Ovary (tissue), 9 donors: Measurements from ENCODE around the gene ADCY9. TPM values are rescaled to one million over a fixed set of nuclear protein-coding genes. Genes with fewer than 3 reads are reported as not detected.

ENCODE experiments used
- DNase-seq, 5 donors: peaks; one replicate each; pipeline ENCODE4 v3.0.0-alpha.2; 2019 to 2020
- H3K27ac ChIP-seq, 2 donors: fragments of 200-600 bp; one replicate each; pipeline versions ENCODE4 v1.5.1 to v1.8.0; 2019 to 2022
- H3K27me3 ChIP-seq: fragments of 200-600 bp; one replicate; pipeline ENCODE4 v1.8.0; 2022
- H3K36me3 ChIP-seq: fragments of 200-600 bp; sonication (generic); one replicate; pipeline ENCODE4 v1.5.1; 2019
- H3K4me1 ChIP-seq: one replicate; pipeline ENCODE4 v1.8.1; 2013; ENCODE audit warnings: mild to moderate bottlenecking, moderate library complexity; ENCODE audit not compliant: insufficient read depth
- H3K4me3 ChIP-seq: fragments of 200-600 bp; sonication (generic); one replicate; pipeline ENCODE4 v1.5.1; 2017
- H3K9me3 ChIP-seq, 2 donors: fragments of 200-600 bp in 1 of 2; sonication (generic) in 1 of 2; one replicate each; pipeline versions ENCODE4 v1.5.1 to v1.8.1; 2013 to 2019; ENCODE audit warnings: mild to moderate bottlenecking in 1 of 2, moderate library complexity in 1 of 2
- EP300 ChIP-seq: sonication (generic); formaldehyde crosslinking; IDR thresholded peaks from one replicate; pipeline ENCODE4 v1.6.1; 2017; ENCODE audit warnings: antibody characterized with exemption
- POLR2A ChIP-seq: fragments of 450-650 bp; IDR thresholded peaks from one replicate; pipeline ENCODE4 v1.6.1; 2017; ENCODE audit warnings: antibody characterized with exemption, mild to moderate bottlenecking, moderate library complexity
- WGBS, 3 donors: extraction: QIAGEN DNeasy Blood & Tissue Kit in 1 of 3; methylation state at CpG; one replicate each; pipeline versions ENCODE4 v1.1.5 to v1.1.7; 2013 to 2017; 5-methylcytosine and 5-hydroxymethylcytosine counted together
- intact Hi-C, 4 donors: fragments of 100-400 bp; cut with DNase I; formaldehyde crosslinking; loops; one replicate each; pipeline versions ENCODE4 v1.11.0 to v1.15.1; 2022 to 2023
- polyA plus RNA-seq, 2 donors: library from polyadenylated mRNA; stranded (reverse); fragments of 200-250 nt in 1 of 2; fragments of 350-450 nt in 1 of 2; fragmentation: Illumina TruSeq in 1 of 2; extraction: RNeasy Lipid Tissue Mini Kit (QIAGEN cat#74804) in 1 of 2; gene quantifications; one replicate each; pipeline ENCODE4 v1.2.3, GENCODE V29; 2013 to 2014
- total RNA-seq, 7 donors: library from RNA; depleted of rRNA in 2 of 7; stranded (reverse); fragments of >200 nt in 2 of 7; fragmentation: NEBNext Ultra II Directional in 3 of 7; extraction: Animal tissue kit (Norgen Biotek cat#: 25700) in 3 of 7; gene quantifications; one replicate each; pipeline versions ENCODE4 v1.1.0 to v1.2.4, GENCODE V29; 2016 to 2023
- TF ChIP-seq, protein P1 (sequence below), 3 donors: fragments of 450-650 bp in 2 of 3; fragments of 200-600 bp in 1 of 3; IDR thresholded peaks; one replicate each; pipeline versions ENCODE4 v1.5.1 to v1.8.0; 2016 to 2022; ENCODE audit warnings: antibody characterized with exemption in 3 of 3, mild to moderate bottlenecking in 1 of 3
- donor health status: DM: no; HTN: no; CAD: no; lungs with moderate emphysema.
- donor health status: DM: no; HTN: no; CAD: no.
- donor health status: Bipolar disorder and iron deficiency.
- donor health status: DM: yes; HTN: yes; CAD: no.
- donor health status: DM: no; HTN: no; CAD: no.
- donor health status: DM: yes; HTN: yes; CAD: no.

Gene ADCY9
- total and polyA plus RNA-seq, 9 donors = 10.7 to 31.3 (median 23.3) TPM

DNA sequence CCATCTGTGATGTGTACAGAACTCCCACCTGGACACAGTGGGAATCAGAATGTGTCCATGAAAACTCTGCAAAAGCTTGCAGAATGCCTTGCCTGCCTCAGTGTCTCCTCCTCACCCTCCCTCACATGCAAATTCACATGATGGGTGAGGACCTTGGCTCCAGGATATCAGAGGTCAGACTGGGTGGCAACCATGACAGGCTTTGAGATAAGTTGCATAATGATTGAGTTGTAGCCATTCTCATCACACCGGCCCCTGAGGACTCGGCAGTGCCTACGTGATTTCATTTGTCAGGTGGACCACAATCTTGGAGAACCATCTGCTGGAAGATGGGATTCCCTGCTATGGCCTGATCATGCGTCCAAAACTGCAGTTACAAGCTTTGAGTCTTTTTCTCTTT is 3.9 kb upstream of the ADCY9 start:
- no peak overlapping the region for H3K27ac ChIP-seq
- peaks cover 3% of the 10 kb centered on the region for H3K4me1 ChIP-seq
- no peaks in the 10 kb centered on the region for H3K27me3 ChIP-seq
- 82 to 90% (median 88%) methylated on average over 4 of the region's 4 CpGs for WGBS, 3 donors
- H3K4me3 ChIP-seq = no peak overlapping the region
- no peaks in the 10 kb centered on the region for H3K9me3 ChIP-seq
- TF ChIP-seq, protein P1, sequence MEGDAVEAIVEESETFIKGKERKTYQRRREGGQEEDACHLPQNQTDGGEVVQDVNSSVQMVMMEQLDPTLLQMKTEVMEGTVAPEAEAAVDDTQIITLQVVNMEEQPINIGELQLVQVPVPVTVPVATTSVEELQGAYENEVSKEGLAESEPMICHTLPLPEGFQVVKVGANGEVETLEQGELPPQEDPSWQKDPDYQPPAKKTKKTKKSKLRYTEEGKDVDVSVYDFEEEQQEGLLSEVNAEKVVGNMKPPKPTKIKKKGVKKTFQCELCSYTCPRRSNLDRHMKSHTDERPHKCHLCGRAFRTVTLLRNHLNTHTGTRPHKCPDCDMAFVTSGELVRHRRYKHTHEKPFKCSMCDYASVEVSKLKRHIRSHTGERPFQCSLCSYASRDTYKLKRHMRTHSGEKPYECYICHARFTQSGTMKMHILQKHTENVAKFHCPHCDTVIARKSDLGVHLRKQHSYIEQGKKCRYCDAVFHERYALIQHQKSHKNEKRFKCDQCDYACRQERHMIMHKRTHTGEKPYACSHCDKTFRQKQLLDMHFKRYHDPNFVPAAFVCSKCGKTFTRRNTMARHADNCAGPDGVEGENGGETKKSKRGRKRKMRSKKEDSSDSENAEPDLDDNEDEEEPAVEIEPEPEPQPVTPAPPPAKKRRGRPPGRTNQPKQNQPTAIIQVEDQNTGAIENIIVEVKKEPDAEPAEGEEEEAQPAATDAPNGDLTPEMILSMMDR (IDR thresholded peaks at IDR 0.05) = no peak
- TF ChIP-seq EP300 (no peak), POLR2A (no peak)
- no peaks in the 10 kb centered on the region for H3K36me3 ChIP-seq
- DNase-seq = no peak
- intact Hi-C loops = loop anchor here in 1 of 4 donors (10.0 kb wide), 1 partner anchor 115 kb away; no protein-coding TSS in a partner anchor

DNA sequence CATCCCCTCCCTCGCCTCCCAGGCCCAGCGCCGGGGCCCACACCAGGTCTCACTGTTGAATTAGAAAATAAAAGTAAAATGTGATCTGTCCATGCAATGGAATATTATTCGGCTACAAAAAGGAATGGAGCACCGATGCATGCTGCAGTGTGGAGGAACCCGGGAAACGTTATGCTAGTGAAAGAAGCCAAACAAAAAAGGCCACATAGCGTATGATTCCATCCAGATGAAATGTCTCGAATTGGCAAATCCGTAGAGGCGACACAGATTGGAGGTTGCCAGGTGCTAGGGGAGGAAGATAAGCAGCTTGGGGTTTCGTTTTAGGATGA is 972 bp upstream of the ADCY9 start:
- TF ChIP-seq EP300 = no peak
- TF ChIP-seq, protein P1 (IDR thresholded peaks at IDR 0.05) = no peak
- no peak for TF ChIP-seq POLR2A
- Histone ChIP-seq H3K4me3 (peak overlapping the region; percentile 47), H3K27ac (no peak overlapping the region), H3K27me3 (no peaks in the 10 kb centered on the region), H3K9me3 (no peaks in the 10 kb centered on the region), H3K36me3 (no peaks in the 10 kb centered on the region), H3K4me1 (peaks cover 14% of the 10 kb centered on the region)
- no peak for DNase-seq
- intact Hi-C loops = loop anchor here in 3 of 4 donors (5.0 to 10.0 kb wide), 3 partner anchors 102 to 132 kb away; no protein-coding TSS in a partner anchor
- WGBS, 3 donors = 89 to 91% (median 90%) methylated on average over 12 of the region's 12 CpGs

DNA sequence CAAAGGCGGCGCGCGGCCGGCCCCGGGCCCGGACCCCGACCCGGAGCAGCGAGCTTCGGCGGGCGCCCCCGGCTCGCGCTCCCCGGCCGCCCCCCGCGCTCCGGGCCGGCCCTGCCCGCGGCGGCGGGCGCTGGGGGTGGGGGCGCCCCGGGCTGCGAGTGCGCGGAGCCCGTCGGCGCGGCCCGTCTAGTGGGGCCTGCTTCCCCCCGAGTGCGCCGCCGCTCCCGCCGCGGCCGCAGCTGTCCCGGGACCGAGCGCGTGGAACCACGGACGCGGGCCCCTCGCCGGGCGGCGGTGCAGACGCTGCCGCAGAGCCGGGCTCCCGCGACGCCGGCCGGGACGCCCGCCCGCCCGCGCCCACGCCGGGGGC is 308 bp downstream of the ADCY9 start:
- peaks cover 14% of the 10 kb centered on the region for H3K4me1 ChIP-seq
- intact Hi-C loops = loop anchor here in 3 of 4 donors (5.0 to 10.0 kb wide), 3 partner anchors 101 to 131 kb away; no protein-coding TSS in a partner anchor
- 0 to 3% (median 1%) methylated on average over 10 to 69 of the region's 71 CpGs for WGBS, 3 donors

DNA sequence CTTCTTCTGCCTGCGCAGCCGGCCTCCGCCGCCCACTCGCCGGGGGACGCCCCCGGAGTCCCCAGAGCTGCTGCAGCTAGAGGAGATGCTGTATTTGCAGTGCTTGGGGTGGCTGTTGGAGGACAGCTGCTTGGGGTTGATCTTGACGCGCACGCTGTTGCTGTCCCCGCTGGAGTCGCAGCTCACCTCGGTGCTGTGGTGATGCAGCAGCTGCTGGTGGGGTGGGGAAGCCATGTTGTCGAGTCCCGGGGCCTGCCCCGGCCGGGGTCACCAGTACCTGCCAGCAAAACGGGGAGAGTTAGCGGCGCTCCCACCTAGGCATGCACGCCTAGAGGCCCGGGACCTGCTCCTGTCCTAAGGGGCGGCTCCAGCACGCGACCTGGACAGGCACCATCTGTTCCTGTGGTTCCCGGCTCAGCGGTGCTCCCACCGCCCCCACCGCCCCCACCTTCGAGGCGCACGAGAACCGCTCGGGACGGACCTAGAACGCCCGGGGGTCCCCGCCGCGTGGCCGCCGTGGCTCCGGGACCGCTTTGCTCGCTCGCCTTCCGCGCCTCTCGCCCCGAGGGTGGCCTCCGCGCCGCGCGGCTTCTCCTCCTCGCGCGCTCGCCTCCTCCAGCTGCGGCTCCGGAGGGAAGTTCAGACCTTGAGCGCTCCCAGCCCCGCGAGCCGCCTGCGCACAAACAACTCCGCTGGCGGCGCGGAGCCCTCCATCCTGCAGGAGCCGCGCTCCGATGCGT is 863 bp downstream of the ADCY9 start:
- intact Hi-C loops = loop anchor here in 3 of 4 donors (5.0 to 10.0 kb wide), 3 partner anchors 101 to 131 kb away; no protein-coding TSS in a partner anchor

More for the DNA sequence above, 308 bp downstream of the ADCY9 start:
- H3K36me3 ChIP-seq = no peaks in the 10 kb centered on the region
- DNase-seq = no peak
- TF ChIP-seq POLR2A = no peak
- TF ChIP-seq, protein P1 (IDR thresholded peaks at IDR 0.05) = no peak
- TF ChIP-seq EP300 = no peak
- H3K27ac ChIP-seq = no peak overlapping the region
- no peaks in the 10 kb centered on the region for H3K9me3 ChIP-seq
- peak overlapping the region; percentile 82 for H3K4me3 ChIP-seq
- no peaks in the 10 kb centered on the region for H3K27me3 ChIP-seq

More for the DNA sequence above, 863 bp downstream of the ADCY9 start:
- no peaks in the 10 kb centered on the region for H3K9me3 ChIP-seq
- TF ChIP-seq, protein P1 (IDR thresholded peaks at IDR 0.05) = no peak
- TF ChIP-seq POLR2A = no peak
- no peak for TF ChIP-seq EP300
- 1 to 3% (median 1%) methylated on average over 63 to 75 of the region's 75 CpGs for WGBS, 3 donors
- H3K4me1 ChIP-seq = peaks cover 14% of the 10 kb centered on the region
- peak overlapping the region; percentile 82 for H3K4me3 ChIP-seq
- no peaks in the 10 kb centered on the region for H3K36me3 ChIP-seq
- H3K27me3 ChIP-seq = no peaks in the 10 kb centered on the region
- H3K27ac ChIP-seq = peak overlapping the region; percentile 17 to 61
- peak; percentile 44 to 75 (median 58) for DNase-seq
